ENCODE measurements around the gene XRCC6. TPM values are rescaled to one million over a fixed set of nuclear protein-coding genes. Genes with fewer than 3 reads are reported as not detected.
"Not testable (repeated sequence)": the region's sequence is repeated elsewhere in the genome, so short reads cannot be mapped to it uniquely, and the experiment has no call there.

The XRCC6 gene
- total RNA-seq, 2 donors from 2014 or later, result 283 to 423 TPM

DNA sequence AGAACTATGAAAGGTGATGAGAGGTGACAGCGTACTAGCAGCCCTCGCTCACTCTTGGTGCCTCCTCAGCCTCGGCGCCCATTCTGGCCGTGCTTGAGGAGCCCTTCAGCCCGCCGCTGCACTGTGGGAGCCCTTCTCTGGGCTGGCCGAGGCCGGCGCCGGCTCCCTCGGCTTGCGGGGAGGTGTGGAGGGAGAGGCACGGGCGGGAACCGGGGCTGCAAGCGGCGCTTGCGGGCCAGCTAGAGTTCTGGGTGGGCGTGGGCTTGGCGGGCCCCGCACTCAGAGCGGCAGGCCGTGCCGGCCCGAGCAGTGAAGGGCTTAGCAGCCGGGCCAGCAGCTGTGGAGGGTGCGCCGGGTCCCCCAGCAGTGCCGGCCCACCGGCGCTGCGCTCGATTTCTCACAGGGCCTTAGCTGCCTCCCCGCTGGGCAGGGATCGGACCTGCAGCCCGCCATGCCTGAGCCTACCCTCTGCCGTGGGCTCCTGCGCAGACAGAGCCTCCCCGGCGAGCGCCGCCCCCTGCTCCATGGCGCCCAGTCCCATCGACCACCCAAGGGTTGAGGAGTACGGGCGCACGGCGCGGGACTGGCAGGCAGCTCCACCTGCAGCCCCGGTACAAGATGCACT, 27.6 kb upstream of the XRCC6 start:
- ATAC-seq; H3K9me3 Mint-ChIP-seq; DNase-seq (ENCODE audit: low spot score in 2 of 2); H3K27ac Mint-ChIP-seq; H3K36me3 Mint-ChIP-seq: not testable (repeated sequence)

DNA sequence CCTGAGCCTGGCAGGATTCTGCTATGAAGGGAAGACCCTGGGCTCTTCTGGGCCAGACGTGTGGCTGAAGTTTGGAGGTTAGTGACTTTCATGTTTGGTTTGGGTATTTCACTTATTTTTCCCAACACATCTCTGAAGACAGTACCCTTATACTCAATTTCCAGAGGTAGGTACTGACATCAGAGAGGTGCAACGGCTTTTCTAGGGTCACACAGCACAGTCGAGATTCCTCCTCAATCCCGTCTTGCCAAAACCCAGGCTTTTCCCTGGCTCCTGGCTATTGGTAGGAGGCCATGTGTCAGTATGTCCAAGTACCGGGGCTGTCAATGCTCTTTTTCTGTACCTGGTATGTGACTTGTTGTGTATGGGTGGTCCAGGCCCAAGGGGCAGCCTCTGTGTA, 25.4 kb upstream of the XRCC6 start:
- DNase-seq (ENCODE audit: low spot score in 2 of 2) (no peak), ATAC-seq (no peak)
- Mint-ChIP-seq H3K36me3 (no peaks in the 10 kb centered on the region), H3K9me3 (no peaks in the 10 kb centered on the region), H3K27ac (no peak overlapping the region)

DNA sequence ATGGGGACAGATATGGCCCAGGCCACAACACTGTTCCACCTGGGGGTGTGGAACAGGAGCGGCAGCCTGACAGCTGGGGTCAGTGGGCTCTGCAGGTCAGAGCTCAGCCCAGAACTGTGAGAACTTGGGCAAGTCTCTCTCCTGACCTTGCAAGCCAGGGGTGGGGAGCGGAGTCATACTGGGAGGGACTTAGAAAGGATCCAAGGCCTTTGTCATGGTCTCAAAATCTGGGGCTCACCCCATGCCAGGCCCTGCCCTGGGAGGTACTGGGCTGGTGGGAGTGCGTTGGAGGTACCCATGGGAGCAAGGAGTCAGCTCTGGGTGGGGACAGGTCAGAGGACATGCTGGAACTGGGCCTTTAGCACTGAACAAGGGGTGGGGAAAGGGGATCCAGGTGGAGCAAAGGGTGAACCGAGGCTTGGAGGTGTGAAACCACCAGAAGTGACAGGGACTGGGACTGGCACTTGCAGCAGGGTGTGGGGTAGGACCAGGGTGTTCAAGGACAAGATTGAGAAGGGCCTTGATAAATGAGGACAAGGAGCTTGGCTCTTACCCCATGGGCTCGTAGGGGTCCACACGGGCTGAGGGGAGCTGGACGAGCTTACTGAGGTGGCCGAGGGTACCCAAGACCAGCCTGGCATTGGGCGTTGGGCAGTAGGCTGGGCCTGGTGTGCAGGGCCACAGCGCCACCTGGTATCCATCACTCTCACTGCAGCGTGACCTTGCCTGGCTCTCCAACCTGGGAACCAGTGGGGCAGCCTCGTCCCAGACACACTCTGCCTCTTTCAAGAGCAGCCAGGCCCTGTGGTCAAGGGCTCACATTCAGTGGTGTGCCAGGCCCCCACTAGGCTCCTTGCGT, 24.1 kb upstream of the XRCC6 start:
- H3K36me3 Mint-ChIP-seq, result peaks cover 0 to 7% of the 10 kb centered on the region in 2 donors
- DNase-seq (ENCODE audit: low spot score in 2 of 2) (peak in 1 of 2 donors; percentile 46), ATAC-seq (peak; percentile 76 to 80)
- H3K27ac Mint-ChIP-seq, result peak overlapping the region; percentile 57 to 65
- no peaks in the 10 kb centered on the region for H3K9me3 Mint-ChIP-seq

DNA sequence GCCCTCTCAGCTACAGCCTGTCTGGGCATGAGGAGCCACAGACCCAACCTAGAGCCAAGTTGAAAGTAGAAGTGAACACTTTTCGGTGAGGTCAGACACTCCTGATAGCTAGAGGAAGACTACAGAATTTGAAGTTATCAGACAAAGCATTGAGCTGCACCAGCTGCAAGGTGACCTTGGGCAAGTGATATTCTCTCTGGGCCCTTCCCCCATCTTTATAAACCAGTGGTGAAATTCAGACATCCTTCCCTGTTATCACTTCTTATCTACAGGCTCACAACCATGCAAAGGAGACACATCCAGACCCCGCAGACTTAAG, 23.5 kb upstream of the XRCC6 start:
- Mint-ChIP-seq H3K9me3 (no peaks in the 10 kb centered on the region), H3K36me3 (peaks cover 5 to 12% of the 10 kb centered on the region in 2 donors)

DNA sequence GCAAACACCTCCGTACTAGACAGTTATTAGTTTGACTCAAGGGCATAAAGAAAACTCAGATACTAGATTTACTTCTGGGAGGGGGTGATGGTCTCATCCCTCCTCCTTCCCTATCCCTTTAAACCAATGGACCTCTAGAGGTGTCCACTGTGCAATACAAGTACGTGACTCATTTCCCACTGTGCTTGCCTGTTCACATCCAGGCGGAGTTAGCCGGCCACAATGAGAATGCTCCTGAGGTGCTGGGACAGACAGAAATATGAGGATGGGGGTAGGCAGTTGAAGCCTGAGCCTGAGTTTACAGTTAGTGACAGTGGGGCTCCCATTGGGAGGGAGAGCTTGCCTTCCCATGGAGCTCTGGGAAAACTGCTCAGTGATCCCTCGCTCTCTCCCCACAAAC, 23.0 kb upstream of the XRCC6 start:
- H3K9me3 Mint-ChIP-seq, result no peaks in the 10 kb centered on the region
- no peak for ATAC-seq
- H3K27ac Mint-ChIP-seq, result no peak overlapping the region
- DNase-seq (ENCODE audit: low spot score in 2 of 2), result no peak
- H3K36me3 Mint-ChIP-seq, result peaks cover 10 to 17% of the 10 kb centered on the region in 2 donors

More for the DNA sequence above, 23.5 kb upstream of the XRCC6 start:
- DNase-seq (ENCODE audit: low spot score in 2 of 2) (no peak), ATAC-seq (peak in 1 of 2 donors; percentile 32)
- H3K27ac Mint-ChIP-seq, result no peak overlapping the region

DNA sequence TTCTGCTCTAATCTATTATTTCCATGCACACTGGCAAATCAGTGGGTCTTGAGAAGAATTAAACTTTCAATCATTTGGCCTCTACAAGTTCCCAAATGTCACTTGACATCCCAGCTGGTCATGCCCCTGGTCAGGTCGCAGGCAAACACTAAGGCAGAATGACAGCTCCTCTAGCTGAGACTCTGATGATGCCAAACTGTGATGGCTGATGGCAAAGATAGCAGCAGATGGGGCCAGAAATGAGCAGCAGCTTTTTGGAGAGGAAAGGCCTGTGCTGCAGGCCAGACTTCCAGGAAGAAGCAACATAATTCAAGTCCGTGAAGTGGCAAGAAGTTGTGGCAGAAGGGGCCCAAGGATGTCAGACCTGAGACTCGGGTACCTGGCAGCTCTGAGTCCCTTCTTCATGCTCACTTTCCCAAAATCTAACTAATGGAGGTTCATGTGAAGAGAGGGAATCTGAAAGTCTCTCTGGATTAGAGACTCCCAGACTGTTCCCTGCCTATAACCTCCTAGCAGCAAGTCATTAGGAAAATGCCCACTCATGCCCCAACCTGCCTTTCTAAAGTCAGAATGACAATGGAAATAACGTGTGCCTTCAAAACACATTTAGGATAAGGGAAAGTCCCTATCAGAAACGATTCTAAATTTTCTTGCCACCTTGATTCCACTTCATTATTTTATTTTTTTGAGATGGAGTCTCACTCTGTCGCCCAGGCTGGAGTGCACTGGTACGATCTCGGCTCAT, 22.0 kb upstream of the XRCC6 start:
- Mint-ChIP-seq H3K27ac (no peak overlapping the region), H3K36me3 (peaks cover 13 to 23% of the 10 kb centered on the region in 2 donors), H3K9me3 (no peaks in the 10 kb centered on the region)
- no peak for ATAC-seq
- DNase-seq (ENCODE audit: low spot score in 2 of 2), result no peak

DNA sequence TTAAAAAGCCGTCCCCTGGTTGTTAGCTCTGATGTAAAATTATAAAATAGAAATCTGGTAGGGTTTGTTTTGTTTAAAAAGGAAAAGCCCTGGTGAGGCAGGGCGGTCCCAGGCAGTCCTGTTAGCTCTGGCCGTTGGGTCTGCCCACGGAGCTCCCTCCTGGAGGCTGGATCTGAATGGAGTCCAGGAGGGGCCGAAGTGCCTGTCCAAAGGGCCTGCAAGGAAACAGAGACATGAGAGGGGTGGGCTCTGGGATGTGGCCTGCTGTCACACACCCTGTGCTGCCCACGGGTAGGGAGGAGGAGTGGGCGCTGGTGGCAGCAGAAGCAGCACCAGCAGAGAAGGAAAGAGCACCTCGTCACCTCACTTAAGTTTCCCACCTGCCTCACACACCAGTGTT, 20.1 kb upstream of the XRCC6 start:
- ATAC-seq (no peak), DNase-seq (ENCODE audit: low spot score in 2 of 2) (no peak)
- Mint-ChIP-seq H3K27ac (no peak overlapping the region), H3K9me3 (no peaks in the 10 kb centered on the region), H3K36me3 (peaks cover 31 to 34% of the 10 kb centered on the region in 2 donors)

DNA sequence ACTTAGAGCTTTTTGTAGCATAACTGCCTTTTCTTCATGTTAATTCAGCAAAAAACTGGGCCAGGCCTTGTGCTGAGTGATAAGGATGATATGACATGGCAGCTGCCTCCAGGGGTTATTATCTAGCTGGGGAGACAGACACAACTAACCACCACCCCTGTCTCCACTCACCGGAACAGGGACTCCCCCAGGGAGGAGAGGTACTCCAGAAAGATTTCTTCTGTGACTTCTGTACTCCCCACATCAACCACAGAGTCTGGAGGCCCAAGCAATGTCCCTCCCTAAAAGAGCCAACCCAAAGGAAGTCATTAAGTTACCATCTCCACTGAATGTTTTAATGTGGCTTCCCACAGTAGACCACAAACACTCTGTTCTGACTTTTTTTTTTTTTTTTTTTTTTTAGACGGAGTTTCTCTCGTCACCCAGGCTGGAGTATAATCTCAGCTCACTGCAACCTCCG, 17.2 kb upstream of the XRCC6 start:
- DNase-seq (ENCODE audit: low spot score in 2 of 2) (peak; percentile 54 to 83), ATAC-seq (peak; percentile 99 to 100)
- Mint-ChIP-seq H3K9me3 (no peaks in the 10 kb centered on the region), H3K36me3 (peaks cover 35 to 45% of the 10 kb centered on the region in 2 donors), H3K27ac (peak overlapping the region; percentile 73 to 93)

DNA sequence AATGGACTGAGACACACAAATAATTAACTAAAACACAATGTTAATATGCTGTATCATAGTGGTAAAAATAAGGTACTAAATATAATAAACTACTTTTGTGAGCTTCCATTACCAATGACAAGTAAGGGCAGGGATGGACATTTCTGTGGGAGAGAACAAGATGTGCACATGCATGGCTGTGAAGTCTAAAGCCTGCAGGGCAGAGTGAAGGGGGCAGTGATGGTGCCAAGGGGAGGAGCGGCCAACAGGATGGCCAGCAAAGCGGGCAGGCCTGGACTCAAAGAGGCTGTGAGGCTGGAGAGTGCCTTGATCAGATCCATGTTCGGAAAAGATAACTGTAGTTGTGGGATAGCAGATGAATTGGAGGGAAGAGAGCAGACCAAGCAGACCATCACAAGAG, 12.7 kb upstream of the XRCC6 start:
- DNase-seq (ENCODE audit: low spot score in 2 of 2), result no peak
- H3K36me3 Mint-ChIP-seq, result peaks cover 15 to 37% of the 10 kb centered on the region in 2 donors
- H3K27ac Mint-ChIP-seq, result no peak overlapping the region
- ATAC-seq, result no peak
- H3K9me3 Mint-ChIP-seq, result no peaks in the 10 kb centered on the region

DNA sequence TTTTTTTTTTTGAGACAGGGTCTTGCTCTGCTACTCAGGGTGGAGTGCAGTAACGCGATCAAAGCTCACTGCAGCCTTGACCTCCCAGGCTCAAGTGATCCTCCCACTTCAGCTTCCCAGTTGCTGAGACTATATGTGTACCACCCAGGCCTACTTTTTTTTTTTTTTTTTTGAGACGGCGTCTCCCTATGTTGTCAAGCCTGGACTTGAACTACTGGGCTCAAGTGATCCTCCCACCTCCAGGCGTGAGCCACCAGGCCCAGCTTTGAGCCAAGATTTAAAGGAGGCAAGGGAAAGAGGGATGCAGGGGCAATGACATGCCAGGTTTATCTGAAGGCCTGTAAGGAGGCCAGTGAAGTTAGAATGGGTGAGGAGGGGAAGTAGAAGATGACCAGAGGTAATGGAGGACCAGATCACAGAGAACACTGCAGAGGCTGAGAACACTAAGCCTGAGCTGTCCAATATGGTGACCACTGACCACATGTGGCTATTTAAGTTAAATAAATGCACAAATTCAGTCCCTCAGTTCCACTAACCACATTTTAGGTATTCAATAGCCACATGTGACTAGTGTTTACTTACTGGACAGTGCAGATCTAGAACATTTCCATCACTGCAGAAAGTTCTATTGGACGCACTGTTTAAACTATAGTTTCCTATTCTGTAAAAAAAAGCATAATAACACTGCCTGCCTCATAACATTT, 8.3 kb upstream of the XRCC6 start:
- Mint-ChIP-seq H3K36me3 (peaks cover 0 to 6% of the 10 kb centered on the region in 2 donors), H3K27ac (peak overlapping the region in 1 of 2 donors; percentile 22), H3K9me3 (no peaks in the 10 kb centered on the region)
- no peak for ATAC-seq
- DNase-seq (ENCODE audit: low spot score in 2 of 2), result no peak

DNA sequence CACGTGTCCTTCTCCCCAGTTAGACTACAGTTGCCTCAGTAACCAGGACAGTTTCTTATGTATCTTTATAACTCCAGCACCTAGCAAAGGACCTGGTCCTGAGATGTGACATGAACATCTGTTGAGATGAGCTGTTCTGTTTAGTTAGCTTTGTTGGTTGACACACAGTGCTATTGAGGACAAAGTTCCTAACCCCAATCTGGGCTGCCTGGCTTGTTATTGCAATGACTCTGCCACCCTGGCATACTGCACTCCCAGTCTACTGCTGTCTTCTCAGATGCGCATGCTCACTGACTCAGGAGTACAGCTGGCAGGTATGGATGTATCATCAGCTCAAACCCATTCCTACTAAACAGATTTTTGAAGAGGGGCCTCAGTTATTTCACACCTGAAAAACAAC, 7.6 kb upstream of the XRCC6 start:
- H3K27ac Mint-ChIP-seq, result no peak overlapping the region
- ATAC-seq, result no peak
- H3K36me3 Mint-ChIP-seq, result peaks cover 0 to 11% of the 10 kb centered on the region in 2 donors
- no peak for DNase-seq (ENCODE audit: low spot score in 2 of 2)
- H3K9me3 Mint-ChIP-seq, result no peaks in the 10 kb centered on the region

DNA sequence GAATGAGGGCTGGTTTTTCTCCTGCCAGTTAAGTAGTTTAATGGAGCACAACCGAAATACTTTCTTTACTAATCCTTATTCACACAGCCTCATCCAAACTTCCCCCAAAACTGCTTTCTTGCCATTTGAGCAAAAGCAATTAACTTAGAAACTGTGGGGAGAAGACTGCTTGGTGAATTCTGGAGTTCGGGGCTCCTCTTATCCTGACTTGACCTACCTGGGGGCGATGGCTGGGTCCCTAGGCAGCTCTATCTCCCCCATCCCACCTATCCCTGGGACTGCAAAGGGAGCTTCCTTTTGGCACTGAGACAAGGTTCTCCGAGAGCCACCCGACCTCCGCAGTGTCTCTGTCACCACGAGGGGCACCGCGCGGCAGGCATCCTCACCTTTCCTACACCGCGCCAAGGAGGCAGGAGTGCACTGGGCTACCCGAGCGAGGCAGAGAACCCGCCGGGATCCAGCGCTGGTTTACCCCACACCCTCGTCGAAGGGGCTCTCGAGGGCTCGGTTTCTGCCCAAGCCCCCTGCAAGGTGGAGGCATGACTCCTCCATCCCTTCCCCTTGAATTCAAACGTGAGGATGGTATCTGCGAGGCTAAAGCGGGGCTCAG, 1.0 kb upstream of the XRCC6 start:
- H3K36me3 Mint-ChIP-seq, result peaks cover 20 to 30% of the 10 kb centered on the region in 2 donors
- H3K27ac Mint-ChIP-seq, result peak overlapping the region; percentile 97 to 100
- no peaks in the 10 kb centered on the region for H3K9me3 Mint-ChIP-seq
- DNase-seq (ENCODE audit: low spot score in 2 of 2) (peak in 1 of 2 donors; percentile 59), ATAC-seq (peak; percentile 20 to 22)

DNA sequence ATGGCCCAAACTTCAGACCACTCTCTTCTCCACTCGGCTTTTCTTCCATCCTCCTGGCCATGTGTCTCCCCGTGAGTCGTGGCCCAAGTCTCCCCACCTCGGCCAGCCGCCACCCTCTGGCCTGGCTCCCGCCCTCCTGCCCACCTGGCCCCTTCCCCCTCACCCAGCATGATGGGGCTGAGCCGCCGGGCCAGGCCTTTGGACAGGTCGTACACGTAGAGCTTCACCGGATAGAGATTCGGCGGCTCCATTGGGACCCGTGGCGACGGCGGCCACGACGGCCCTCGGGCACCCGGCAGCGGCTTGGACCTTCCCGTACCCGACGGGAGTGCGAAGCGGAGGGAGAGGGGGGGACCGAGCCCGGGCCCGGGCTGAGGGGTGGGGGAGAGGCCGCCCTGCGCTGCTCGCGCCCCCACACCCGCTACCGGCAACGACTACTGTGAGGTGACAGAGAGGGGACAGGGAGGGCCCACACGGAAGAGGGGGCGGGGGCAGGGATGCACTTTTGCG, 451 bp upstream of the XRCC6 start, which contains the start of gene DESI1:
DESI1 (minus strand) TSS at position 455 of the 510 bp plus-strand sequence; CDS start at position 251, 204 bp downstream.
- peak; percentile 43 to 87 for ATAC-seq
- Mint-ChIP-seq H3K36me3 (peaks cover 20 to 30% of the 10 kb centered on the region in 2 donors), H3K9me3 (no peaks in the 10 kb centered on the region), H3K27ac (peak within 1 kb of the TSS; percentile 97 to 100)
- no peak for DNase-seq (ENCODE audit: low spot score in 2 of 2)

DNA sequence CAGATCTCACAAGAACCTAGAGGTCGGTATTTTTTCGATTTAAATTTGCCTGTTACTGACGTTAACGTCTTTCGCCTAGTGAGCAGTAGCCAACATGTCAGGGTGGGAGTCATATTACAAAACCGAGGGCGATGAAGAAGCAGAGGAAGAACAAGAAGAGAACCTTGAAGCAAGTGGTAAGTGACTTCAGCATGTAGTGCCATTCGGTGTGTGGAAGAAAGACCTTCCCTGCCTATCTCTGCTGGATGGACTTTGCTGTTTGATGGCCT, 750 bp downstream of the XRCC6 start:
- DNase-seq (ENCODE audit: low spot score in 2 of 2) (no peak), ATAC-seq (no peak)
- Mint-ChIP-seq H3K36me3 (peaks cover 20 to 30% of the 10 kb centered on the region in 2 donors), H3K9me3 (no peaks in the 10 kb centered on the region), H3K27ac (peak overlapping the region; percentile 97 to 100)

DNA sequence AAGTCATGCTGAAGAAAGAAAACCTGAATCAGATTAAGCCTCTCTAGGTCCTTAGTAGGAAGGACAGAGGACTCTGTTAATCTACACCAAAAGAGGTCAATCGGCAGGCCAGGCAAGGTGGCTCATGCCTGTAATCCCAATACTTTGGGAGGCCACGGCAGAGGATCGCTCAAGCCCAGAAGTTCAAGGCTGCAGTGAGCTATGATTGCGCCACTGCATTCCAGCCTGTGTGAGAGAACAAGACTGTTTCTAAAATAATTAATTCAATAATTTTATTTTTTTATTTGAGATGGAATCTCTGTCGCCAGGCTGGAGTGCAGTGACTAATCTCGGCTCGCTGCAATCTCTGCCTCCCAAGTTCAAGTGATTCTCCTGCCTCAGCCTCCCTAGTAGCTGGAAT, 4.5 kb downstream of the XRCC6 start:
- ATAC-seq (no peak), DNase-seq (ENCODE audit: low spot score in 2 of 2) (no peak)
- Mint-ChIP-seq H3K36me3 (peaks cover 25 to 45% of the 10 kb centered on the region in 2 donors), H3K9me3 (no peaks in the 10 kb centered on the region), H3K27ac (no peak overlapping the region)

DNA sequence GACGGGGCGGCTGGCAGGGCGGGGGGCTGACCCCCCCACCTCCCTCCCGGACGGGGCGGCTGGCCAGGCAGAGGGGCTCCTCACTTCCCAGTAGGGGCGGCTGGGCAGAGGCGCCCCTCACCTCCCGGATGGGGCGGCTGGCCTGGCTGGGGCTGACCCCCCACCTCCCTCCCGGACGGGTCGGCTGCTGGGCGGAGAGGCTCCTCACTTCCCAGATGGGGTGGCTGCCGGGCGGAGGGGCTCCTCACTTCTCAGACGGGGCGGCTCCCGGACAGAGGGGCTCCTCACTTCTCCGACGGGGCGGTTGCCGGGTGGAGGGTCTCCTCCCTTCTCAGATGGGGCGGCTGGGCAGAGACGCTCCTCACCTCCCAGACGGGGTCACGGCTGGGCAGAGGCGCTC, 10.0 kb downstream of the XRCC6 start:
- H3K9me3 Mint-ChIP-seq; ATAC-seq; DNase-seq (ENCODE audit: low spot score in 2 of 2); H3K27ac Mint-ChIP-seq: not testable (repeated sequence)
- peaks cover 12 to 34% of the 10 kb centered on the region in 2 donors for H3K36me3 Mint-ChIP-seq
